ENCODE data around the gene ABHD17A. TPM values are rescaled to one million over a fixed set of nuclear protein-coding genes. Genes with fewer than 3 reads are reported as not detected.

The ABHD17A gene
- total RNA-seq, 1 donor from 2014 or later = 20.2 TPM

- no peak overlapping the region for H3K4me3 Mint-ChIP-seq
- no peaks in the 10 kb centered on the region for H3K36me3 ChIP-seq
- no peak overlapping the region for H3K4me2 ChIP-seq
- H3K9me3 Mint-ChIP-seq = no peaks in the 10 kb centered on the region
- no peak overlapping the region for H3K27ac ChIP-seq
- peaks cover 3% of the 10 kb centered on the region for H3K27me3 Mint-ChIP-seq (ENCODE audit: insufficient read depth, low read depth)
- peaks cover 73% of the 10 kb centered on the region for H3K79me2 ChIP-seq (ENCODE audit: low read depth)
- peaks cover 65% of the 10 kb centered on the region for H4K20me1 ChIP-seq (ENCODE audit: low read depth)
- no peaks in the 10 kb centered on the region for H3K36me3 Mint-ChIP-seq
- no peaks in the 10 kb centered on the region for H3F3A ChIP-seq (ENCODE audit: low read depth)
- H3K27ac Mint-ChIP-seq = peak overlapping the region; percentile 50
- DNase-seq (ENCODE audit: low spot score) = no peak
- no peak overlapping the region for H3K4me3 ChIP-seq
- H3K9ac ChIP-seq = no peak overlapping the region
- H3K4me1 ChIP-seq = no peaks in the 10 kb centered on the region
- H3K9me3 ChIP-seq (ENCODE audit: low read depth) = no peaks in the 10 kb centered on the region
- TF ChIP-seq CTCF (IDR thresholded peaks at IDR 0.05) (no peak), EZH2 (IDR thresholded peaks at IDR 0.05) (no peak), EZH2phosphoT487 (IDR thresholded peaks at IDR 0.05) (no peak)
- peaks cover 9% of the 10 kb centered on the region for H3K4me1 Mint-ChIP-seq
- no peak overlapping the region for H2AFZ ChIP-seq (replicated peaks)
- H3K27me3 ChIP-seq = no peaks in the 10 kb centered on the region
These were observed 51.8 kb downstream of the ABHD17A start for GRCh38 chr19:1833540-1833939.

- H3K79me2 ChIP-seq (ENCODE audit: low read depth) = peaks cover 59% of the 10 kb centered on the region
- no peaks in the 10 kb centered on the region for H3K36me3 Mint-ChIP-seq
These were observed 53.1 kb downstream of the ABHD17A start for GRCh38 chr19:1832046-1832663.

DNA sequence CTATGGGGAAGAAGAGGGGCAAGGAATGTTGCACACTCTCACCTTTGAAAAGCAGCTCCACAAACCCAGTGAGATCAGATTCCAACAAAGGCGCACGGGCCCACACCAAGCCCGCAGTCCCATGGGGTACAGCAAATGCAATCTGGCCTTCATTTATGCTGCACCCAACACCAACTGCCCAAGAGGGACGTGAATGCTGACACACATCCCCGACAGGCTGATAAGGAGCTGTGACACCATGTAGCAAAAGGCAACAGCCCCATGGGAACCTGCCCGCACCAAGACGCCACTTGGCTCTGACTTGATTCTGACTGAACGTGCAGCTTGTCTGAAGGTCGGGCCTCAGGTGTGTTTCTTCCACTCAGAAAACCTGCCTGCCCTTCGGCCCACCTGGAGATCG is 54.3 kb downstream of the ABHD17A start:
- Mint-ChIP-seq H3K9me3 (no peaks in the 10 kb centered on the region), H3K36me3 (no peaks in the 10 kb centered on the region), H3K27me3 (ENCODE audit: insufficient read depth, low read depth) (peaks cover 4% of the 10 kb centered on the region), H3K4me1 (peaks cover 6% of the 10 kb centered on the region), H3K27ac (no peak overlapping the region), H3K4me3 (no peak overlapping the region)
- Histone ChIP-seq H3K27ac (no peak overlapping the region), H3K9me3 (ENCODE audit: low read depth) (no peaks in the 10 kb centered on the region), H4K20me1 (ENCODE audit: low read depth) (peaks cover 53% of the 10 kb centered on the region), H3K36me3 (no peaks in the 10 kb centered on the region), H3K27me3 (no peaks in the 10 kb centered on the region), H3K4me3 (no peak overlapping the region), H3K4me2 (no peak overlapping the region), H2AFZ (replicated peaks) (no peak overlapping the region), H3K9ac (no peak overlapping the region), H3F3A (ENCODE audit: low read depth) (peaks cover 4% of the 10 kb centered on the region), H3K4me1 (peaks cover 14% of the 10 kb centered on the region), H3K79me2 (ENCODE audit: low read depth) (peaks cover 47% of the 10 kb centered on the region)
- no peak for DNase-seq (ENCODE audit: low spot score)
- TF ChIP-seq EZH2phosphoT487 (IDR thresholded peaks at IDR 0.05) (no peak), CTCF (IDR thresholded peaks at IDR 0.05) (no peak), EZH2 (IDR thresholded peaks at IDR 0.05) (no peak)

More at GRCh38 chr19:1832046-1832663, 53.1 kb downstream of the ABHD17A start:
- Histone ChIP-seq H3K9ac (no peak overlapping the region), H3K4me3 (no peak overlapping the region), H2AFZ (replicated peaks) (no peak overlapping the region), H4K20me1 (ENCODE audit: low read depth) (peaks cover 56% of the 10 kb centered on the region), H3F3A (ENCODE audit: low read depth) (no peaks in the 10 kb centered on the region), H3K27ac (no peak overlapping the region), H3K27me3 (no peaks in the 10 kb centered on the region), H3K4me1 (peaks cover 4% of the 10 kb centered on the region), H3K9me3 (ENCODE audit: low read depth) (no peaks in the 10 kb centered on the region), H3K4me2 (peak overlapping the region; percentile 22), H3K36me3 (no peaks in the 10 kb centered on the region)
- Mint-ChIP-seq H3K4me1 (peaks cover 9% of the 10 kb centered on the region), H3K27ac (no peak overlapping the region), H3K9me3 (no peaks in the 10 kb centered on the region), H3K27me3 (ENCODE audit: insufficient read depth, low read depth) (peaks cover 3% of the 10 kb centered on the region), H3K4me3 (no peak overlapping the region)
- TF ChIP-seq EZH2phosphoT487 (IDR thresholded peaks at IDR 0.05) (no peak), CTCF (IDR thresholded peaks at IDR 0.05) (no peak), EZH2 (IDR thresholded peaks at IDR 0.05) (no peak)
- no peak for DNase-seq (ENCODE audit: low spot score)

All from neural progenitor cell (in vitro differentiated cells).